Stomach (tissue), 4 donors: ENCODE measurements around the gene HPCA.

Source experiments
- CTCF ChIP-seq, 7 experiments: fragments of 450-650 bp in 4 of 7; fragments of 200-600 bp in 3 of 7; sonication (generic) in 3 of 7; IDR thresholded peaks; one replicate each; pipeline ENCODE4 v1.5.1; 2016 to 2019; ENCODE audit warnings: antibody characterized with exemption in 7 of 7, control low read depth in 2 of 7, mild to moderate bottlenecking in 1 of 7
- EP300 ChIP-seq: sonication (generic); formaldehyde crosslinking; IDR thresholded peaks from one replicate; pipeline ENCODE4 v1.6.1; 2017; ENCODE audit warnings: antibody characterized with exemption

GRCh38 chr1:32903991-32904785, 17.9 kb downstream of the HPCA start:
- TF ChIP-seq CTCF (IDR thresholded peaks at IDR 0.05) (no peak), EP300 (no peak)
